ENCODE data around the gene ERBB3.
"Not testable (repeated sequence)": the region's sequence is repeated elsewhere in the genome, so short reads cannot be mapped to it uniquely, and the experiment has no call there.

Gene ERBB3

GRCh38 chr12:56079723-56080555 is at the start of gene ERBB3:
Gene ERBB3 (plus strand): TSS chr12:56080165. CDS start chr12:56080301, 136 bp downstream.
- peak; percentile 82 for DNase-seq

- no peak for DNase-seq
These were observed 48.0 kb upstream of the ERBB3 start for GRCh38 chr12:56031987-56032386.

GRCh38 chr12:56034586-56035332 is 45.2 kb upstream of the ERBB3 start:
- no peak for DNase-seq

- no peak for DNase-seq
These were observed 42.8 kb upstream of the ERBB3 start for GRCh38 chr12:56037161-56037560.

- DNase-seq: no peak
These were observed 41.8 kb upstream of the ERBB3 start for GRCh38 chr12:56038022-56038655.

GRCh38 chr12:56040151-56040550 is 39.8 kb upstream of the ERBB3 start:
- no peak for DNase-seq

- DNase-seq: no peak
These were observed 38.9 kb upstream of the ERBB3 start for GRCh38 chr12:56040963-56041551.

- DNase-seq: peak; percentile 100
These were observed 38.2 kb upstream of the ERBB3 start, which contains the start of gene RPS26 for GRCh38 chr12:56041552-56042429. Gene RPS26 (plus strand): TSS chr12:56041918. CDS start chr12:56042167, 249 bp downstream.

- not testable (repeated sequence) for DNase-seq
These were observed 37.5 kb upstream of the ERBB3 start for GRCh38 chr12:56042430-56042813.

- DNase-seq: no peak
These were observed 37.1 kb upstream of the ERBB3 start for GRCh38 chr12:56042843-56043242.

GRCh38 chr12:56046027-56046780 is 33.8 kb upstream of the ERBB3 start:
- DNase-seq: no peak

GRCh38 chr12:56053407-56053893 is 26.5 kb upstream of the ERBB3 start:
- no peak for DNase-seq

- peak; percentile 77 for DNase-seq
These were observed 20.0 kb upstream of the ERBB3 start for GRCh38 chr12:56059964-56060363.

GRCh38 chr12:56061982-56062381 is 18.0 kb upstream of the ERBB3 start:
- DNase-seq: no peak

- peak; percentile 29 for DNase-seq
These were observed 17.0 kb upstream of the ERBB3 start for GRCh38 chr12:56062996-56063395.

GRCh38 chr12:56071648-56072047 is 8.3 kb upstream of the ERBB3 start:
- DNase-seq: peak; percentile 42

GRCh38 chr12:56074396-56074795 is 5.6 kb upstream of the ERBB3 start:
- no peak for DNase-seq

GRCh38 chr12:56077966-56078365 is 2.0 kb upstream of the ERBB3 start:
- DNase-seq: not testable (repeated sequence)

- no peak for DNase-seq
These were observed 1.5 kb upstream of the ERBB3 start for GRCh38 chr12:56078427-56078826.

- peak; percentile 65 for DNase-seq
These were observed 838 bp upstream of the ERBB3 start for GRCh38 chr12:56078931-56079722.

Data from fibroblast of skin of right biceps (primary cell).